ENCODE results near the gene SEM1. TPM values are rescaled to one million over a fixed set of nuclear protein-coding genes. Genes with fewer than 3 reads are reported as not detected.

SEM1 gene
- total RNA-seq, 1 donor from 2014 or later: 51.9 TPM

DNA sequence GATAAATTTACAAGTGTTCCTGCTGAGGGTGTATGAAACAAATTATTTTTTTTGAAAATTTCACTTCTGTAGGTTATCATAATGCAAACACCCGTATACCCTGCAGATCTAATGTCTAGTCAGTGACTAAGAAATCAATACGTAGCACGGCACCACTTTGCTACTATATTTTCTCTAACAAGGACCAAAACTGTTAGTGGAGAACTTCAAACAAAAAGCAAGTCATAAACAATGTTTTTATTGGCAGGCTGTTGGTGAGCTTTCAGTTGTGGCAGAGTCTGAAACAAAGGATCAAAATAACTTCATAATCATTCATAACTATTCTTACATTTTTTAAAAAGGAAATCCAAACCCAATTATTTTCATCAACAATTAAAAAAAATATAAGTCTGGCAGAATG, 11.8 kb downstream of the SEM1 start:
- Mint-ChIP-seq H3K27ac (no peak overlapping the region), H3K4me1 (ENCODE audit: low read depth) (peaks cover 18% of the 10 kb centered on the region), H3K36me3 (ENCODE audit: low read depth) (peaks cover 33% of the 10 kb centered on the region), H3K27me3 (ENCODE audit: low read depth) (no peaks in the 10 kb centered on the region), H3K9me3 (no peaks in the 10 kb centered on the region), H3K4me3 (ENCODE audit: low read depth) (no peak overlapping the region)
- intact Hi-C loops (cut with micrococcal nuclease): no loop called here
- DNase-seq (ENCODE audit: low spot score): no peak

DNA sequence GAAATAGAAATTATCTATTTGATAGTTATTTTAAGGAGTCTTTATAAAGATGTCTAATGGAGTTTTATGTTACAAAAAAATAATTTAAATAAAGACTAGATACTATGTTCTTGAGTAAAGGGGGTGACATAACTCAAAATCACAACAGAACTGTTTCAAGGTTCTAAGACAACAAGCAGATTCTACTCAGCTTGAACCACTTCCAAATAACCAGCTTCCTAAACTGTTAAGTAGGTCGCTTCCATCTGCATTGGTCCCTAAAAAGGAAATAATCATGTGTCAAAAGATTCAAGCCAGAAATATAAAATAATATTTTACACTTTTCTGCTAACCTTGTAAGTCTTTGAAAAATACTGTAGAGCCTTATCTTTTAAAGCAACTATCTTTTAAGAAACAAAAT, 14.1 kb downstream of the SEM1 start:
- Mint-ChIP-seq H3K4me3 (ENCODE audit: low read depth) (no peak overlapping the region), H3K27me3 (ENCODE audit: low read depth) (no peaks in the 10 kb centered on the region), H3K36me3 (ENCODE audit: low read depth) (peaks cover 34% of the 10 kb centered on the region), H3K4me1 (ENCODE audit: low read depth) (peaks cover 13% of the 10 kb centered on the region), H3K9me3 (no peaks in the 10 kb centered on the region), H3K27ac (no peak overlapping the region)
- intact Hi-C loops (cut with micrococcal nuclease): no loop called here
- DNase-seq (ENCODE audit: low spot score): no peak

DNA sequence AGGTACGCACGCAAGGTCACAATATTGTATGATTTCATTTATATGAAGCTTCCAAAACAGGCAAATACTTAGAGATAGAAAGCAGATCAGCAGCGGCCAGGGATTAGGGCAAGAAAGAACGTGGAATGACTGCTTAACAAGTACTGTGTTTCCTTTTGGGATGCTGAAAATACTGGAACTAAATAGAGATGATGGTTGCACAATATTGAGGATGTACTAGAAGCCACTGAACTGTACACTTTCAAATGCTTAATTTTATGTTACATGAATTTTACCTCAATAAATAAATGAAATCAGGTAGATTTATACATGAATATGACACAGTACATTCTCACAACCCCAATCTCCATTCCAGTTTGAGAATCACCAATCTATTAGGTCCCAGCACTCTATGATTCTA, 15.6 kb downstream of the SEM1 start:
- no peak for DNase-seq (ENCODE audit: low spot score)
- intact Hi-C loops (cut with micrococcal nuclease): no loop called here
- Mint-ChIP-seq H3K36me3 (ENCODE audit: low read depth) (peaks cover 38% of the 10 kb centered on the region), H3K4me1 (ENCODE audit: low read depth) (peaks cover 8% of the 10 kb centered on the region), H3K9me3 (no peaks in the 10 kb centered on the region), H3K27me3 (ENCODE audit: low read depth) (no peaks in the 10 kb centered on the region), H3K4me3 (ENCODE audit: low read depth) (no peak overlapping the region), H3K27ac (no peak overlapping the region)

DNA sequence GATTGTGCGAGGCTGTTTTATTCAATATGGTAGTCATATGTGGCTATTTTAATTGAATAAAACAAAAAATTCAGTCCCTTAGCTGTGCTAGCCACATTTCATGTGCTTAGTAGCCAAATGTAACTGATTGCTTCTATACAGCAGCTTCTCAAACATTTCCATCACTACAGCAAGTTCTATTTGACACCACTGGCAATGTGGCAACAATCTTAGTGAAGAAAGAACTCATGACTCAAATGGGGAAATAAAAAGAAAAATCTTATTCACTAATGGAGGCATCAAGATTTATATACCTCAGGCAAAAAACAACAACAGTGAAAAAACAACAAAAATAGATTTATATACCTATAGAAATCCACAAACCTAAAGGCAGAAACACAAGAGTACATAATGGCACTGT, 17.9 kb downstream of the SEM1 start:
- H3K36me3 Mint-ChIP-seq (ENCODE audit: low read depth): peaks cover 48% of the 10 kb centered on the region
- H3K4me1 Mint-ChIP-seq (ENCODE audit: low read depth): peaks cover 10% of the 10 kb centered on the region

DNA sequence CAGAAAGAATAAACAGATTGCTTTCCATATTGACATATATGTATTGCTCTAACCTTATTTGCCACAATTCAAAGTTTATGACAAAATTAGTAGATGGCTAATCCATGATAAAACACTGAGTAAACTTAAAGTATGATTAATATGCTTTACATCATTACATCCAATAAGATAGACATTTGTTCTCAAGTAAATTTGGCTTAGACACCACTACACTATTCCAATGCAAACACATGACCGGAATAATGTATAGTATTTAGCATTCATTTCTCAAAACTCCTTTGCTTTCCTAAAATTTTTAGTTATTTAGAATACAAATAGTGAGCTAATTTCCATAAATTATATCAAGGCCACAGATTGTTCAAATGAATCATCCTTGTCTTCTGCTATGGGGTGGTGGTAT, 20.2 kb downstream of the SEM1 start:
- peaks cover 56% of the 10 kb centered on the region for H3K36me3 Mint-ChIP-seq (ENCODE audit: low read depth)
- peaks cover 4% of the 10 kb centered on the region for H3K9me3 Mint-ChIP-seq
- intact Hi-C loops (cut with micrococcal nuclease): no loop called here
- no peak for DNase-seq (ENCODE audit: low spot score)
- peaks cover 31% of the 10 kb centered on the region for H3K4me1 Mint-ChIP-seq (ENCODE audit: low read depth)
- no peaks in the 10 kb centered on the region for H3K27me3 Mint-ChIP-seq (ENCODE audit: low read depth)
- no peak overlapping the region for H3K4me3 Mint-ChIP-seq (ENCODE audit: low read depth)
- H3K27ac Mint-ChIP-seq: no peak overlapping the region

More for the DNA sequence above, 17.9 kb downstream of the SEM1 start:
- Mint-ChIP-seq H3K4me3 (ENCODE audit: low read depth) (no peak overlapping the region), H3K9me3 (peaks cover 3% of the 10 kb centered on the region), H3K27me3 (ENCODE audit: low read depth) (no peaks in the 10 kb centered on the region), H3K27ac (no peak overlapping the region)
- intact Hi-C loops (cut with micrococcal nuclease): no loop called here
- no peak for DNase-seq (ENCODE audit: low spot score)

DNA sequence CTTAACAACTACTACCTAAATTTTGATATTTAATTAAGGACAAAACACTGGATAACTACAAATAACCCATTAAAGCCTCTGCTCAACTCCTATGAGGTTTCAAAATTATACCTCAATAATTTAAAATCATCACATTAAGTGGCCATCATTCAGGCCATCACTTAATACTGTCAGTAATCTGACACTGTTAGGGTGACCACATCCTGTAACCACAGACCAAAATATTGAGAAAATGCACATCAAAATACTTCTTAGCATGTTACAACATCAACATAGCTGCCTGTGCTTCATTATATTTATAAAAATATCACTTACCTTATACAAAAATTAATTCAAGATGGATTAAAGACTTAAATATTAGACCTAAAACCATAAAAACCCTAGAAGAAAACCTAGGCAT, 23.3 kb downstream of the SEM1 start:
- intact Hi-C loops (cut with micrococcal nuclease): no loop called here
- no peak overlapping the region for H3K4me3 Mint-ChIP-seq (ENCODE audit: low read depth)
- H3K4me1 Mint-ChIP-seq (ENCODE audit: low read depth): peaks cover 26% of the 10 kb centered on the region
- peaks cover 9% of the 10 kb centered on the region for H3K9me3 Mint-ChIP-seq
- no peaks in the 10 kb centered on the region for H3K27me3 Mint-ChIP-seq (ENCODE audit: low read depth)
- H3K36me3 Mint-ChIP-seq (ENCODE audit: low read depth): peaks cover 69% of the 10 kb centered on the region
- no peak for DNase-seq (ENCODE audit: low spot score)
- H3K27ac Mint-ChIP-seq: peak overlapping the region; percentile 64

DNA sequence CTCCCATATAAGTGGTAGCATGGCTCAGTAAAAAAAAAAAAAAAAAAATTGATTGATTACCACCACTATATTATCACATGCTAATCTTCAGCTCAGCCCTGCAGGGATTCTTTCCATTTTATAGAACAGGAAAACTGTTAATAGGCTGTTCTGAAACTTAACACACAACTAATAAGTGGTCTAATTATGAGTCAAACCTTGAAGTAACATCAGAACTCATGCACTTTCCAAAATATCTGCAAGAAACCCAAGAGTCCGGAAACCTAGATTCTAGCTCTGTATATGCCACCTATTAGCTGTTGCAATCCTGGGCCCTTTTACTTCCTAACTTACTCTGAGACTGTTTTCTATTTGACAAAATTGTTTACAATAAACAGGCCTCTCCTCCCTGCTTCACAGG, 23.9 kb downstream of the SEM1 start:
- Mint-ChIP-seq H3K9me3 (peaks cover 13% of the 10 kb centered on the region), H3K27me3 (ENCODE audit: low read depth) (no peaks in the 10 kb centered on the region), H3K36me3 (ENCODE audit: low read depth) (peaks cover 69% of the 10 kb centered on the region), H3K4me3 (ENCODE audit: low read depth) (no peak overlapping the region), H3K27ac (peak overlapping the region; percentile 69), H3K4me1 (ENCODE audit: low read depth) (peaks cover 26% of the 10 kb centered on the region)
- intact Hi-C loops (cut with micrococcal nuclease): no loop called here
- no peak for DNase-seq (ENCODE audit: low spot score)

DNA sequence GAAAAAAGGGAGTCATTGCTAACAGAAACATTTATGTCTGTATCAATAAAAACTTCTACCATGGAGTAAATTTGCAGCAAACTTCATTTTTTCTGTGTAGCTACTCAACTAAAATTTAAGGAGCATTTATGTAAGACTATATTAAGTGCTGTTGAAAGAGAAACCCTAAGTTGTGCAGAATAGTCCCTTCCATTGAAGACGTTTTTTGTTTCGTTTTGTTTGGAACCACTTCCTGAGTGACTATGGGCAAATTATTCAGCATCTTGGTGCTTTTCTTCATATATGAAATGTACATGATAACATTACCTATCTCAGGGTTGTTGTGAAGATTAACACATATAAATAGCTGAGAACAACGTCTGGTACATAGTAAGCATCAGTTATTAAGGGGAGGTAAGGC, 24.3 kb downstream of the SEM1 start:
- H3K4me1 Mint-ChIP-seq (ENCODE audit: low read depth): peaks cover 26% of the 10 kb centered on the region
- no peaks in the 10 kb centered on the region for H3K27me3 Mint-ChIP-seq (ENCODE audit: low read depth)
- peaks cover 69% of the 10 kb centered on the region for H3K36me3 Mint-ChIP-seq (ENCODE audit: low read depth)
- H3K27ac Mint-ChIP-seq: peak overlapping the region; percentile 69
- intact Hi-C loops (cut with micrococcal nuclease): no loop called here
- DNase-seq (ENCODE audit: low spot score): no peak
- peaks cover 13% of the 10 kb centered on the region for H3K9me3 Mint-ChIP-seq
- no peak overlapping the region for H3K4me3 Mint-ChIP-seq (ENCODE audit: low read depth)

DNA sequence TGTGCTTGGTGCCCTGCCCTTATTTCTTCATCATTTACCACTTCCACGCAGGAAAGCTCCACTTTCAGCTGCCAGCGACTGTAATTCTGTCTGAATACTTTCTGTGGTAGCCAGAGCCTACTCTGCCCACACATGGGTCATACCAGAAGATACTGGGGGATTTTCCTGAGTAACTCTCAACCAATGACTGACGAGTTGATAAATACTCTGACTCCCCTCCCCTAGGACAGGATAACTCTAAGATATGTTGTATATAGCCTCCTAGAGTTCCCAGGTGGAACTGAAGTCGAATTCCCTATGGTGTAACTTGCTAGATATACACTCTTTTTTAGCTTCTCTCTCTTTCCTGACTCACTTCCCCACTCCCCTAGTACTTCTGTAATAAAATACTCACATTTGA, 29.8 kb downstream of the SEM1 start:
- H3K4me1 Mint-ChIP-seq (ENCODE audit: low read depth): peaks cover 11% of the 10 kb centered on the region
- no peak overlapping the region for H3K4me3 Mint-ChIP-seq (ENCODE audit: low read depth)
- no peak overlapping the region for H3K27ac Mint-ChIP-seq
- H3K9me3 Mint-ChIP-seq: peaks cover 9% of the 10 kb centered on the region
- H3K36me3 Mint-ChIP-seq (ENCODE audit: low read depth): peaks cover 39% of the 10 kb centered on the region
- intact Hi-C loops (cut with micrococcal nuclease): no loop called here
- no peak for DNase-seq (ENCODE audit: low spot score)
- no peaks in the 10 kb centered on the region for H3K27me3 Mint-ChIP-seq (ENCODE audit: low read depth)

DNA sequence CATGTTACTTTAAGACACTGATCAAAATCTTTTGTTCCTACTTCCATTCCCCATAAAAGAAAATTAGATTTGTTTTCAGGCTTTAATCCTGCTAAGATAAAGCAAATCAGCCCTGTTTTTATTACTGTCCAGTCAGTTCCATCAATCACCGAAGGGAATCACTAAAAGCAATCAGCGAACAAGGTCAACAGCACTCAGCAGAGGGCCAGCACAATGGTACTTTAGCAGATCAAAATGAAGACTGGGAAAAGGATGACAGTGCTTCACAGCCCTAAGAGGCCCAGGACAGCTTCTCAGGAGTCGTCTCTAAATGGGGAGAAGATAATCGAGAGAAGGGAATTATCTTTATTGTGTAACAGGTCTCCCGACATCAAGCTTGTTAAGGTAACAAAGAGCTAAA, 32.7 kb downstream of the SEM1 start:
- Mint-ChIP-seq H3K4me1 (ENCODE audit: low read depth) (peaks cover 6% of the 10 kb centered on the region), H3K9me3 (peaks cover 6% of the 10 kb centered on the region), H3K36me3 (ENCODE audit: low read depth) (peaks cover 12% of the 10 kb centered on the region), H3K27me3 (ENCODE audit: low read depth) (no peaks in the 10 kb centered on the region), H3K27ac (no peak overlapping the region), H3K4me3 (ENCODE audit: low read depth) (no peak overlapping the region)
- no peak for DNase-seq (ENCODE audit: low spot score)
- intact Hi-C loops (cut with micrococcal nuclease): no loop called here

DNA sequence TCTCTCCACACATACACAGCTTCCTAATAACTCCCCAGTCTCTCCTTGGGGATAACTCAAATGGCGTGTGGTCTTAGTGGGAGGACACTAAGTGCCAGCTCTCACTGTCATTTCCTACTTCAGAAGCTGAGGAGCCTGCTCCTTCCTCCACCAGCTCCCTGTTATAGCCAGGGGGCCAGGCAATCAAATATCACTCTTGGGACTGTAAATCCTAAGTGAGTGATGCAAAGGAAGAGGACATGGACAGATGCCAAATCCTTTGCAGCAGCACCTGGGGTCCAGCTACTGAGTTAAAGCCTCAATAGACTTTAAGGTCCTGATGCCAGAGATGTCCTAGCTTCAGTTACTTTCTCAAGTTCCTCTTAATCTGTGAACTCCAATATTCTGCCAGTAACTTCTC, 34.1 kb downstream of the SEM1 start:
- H3K36me3 Mint-ChIP-seq (ENCODE audit: low read depth): peaks cover under 1% of the 10 kb centered on the region
- H3K9me3 Mint-ChIP-seq: no peaks in the 10 kb centered on the region
- DNase-seq (ENCODE audit: low spot score): no peak
- H3K4me1 Mint-ChIP-seq (ENCODE audit: low read depth): peaks cover 6% of the 10 kb centered on the region
- H3K4me3 Mint-ChIP-seq (ENCODE audit: low read depth): no peak overlapping the region
- intact Hi-C loops (cut with micrococcal nuclease): no loop called here
- no peak overlapping the region for H3K27ac Mint-ChIP-seq
- H3K27me3 Mint-ChIP-seq (ENCODE audit: low read depth): no peaks in the 10 kb centered on the region

DNA sequence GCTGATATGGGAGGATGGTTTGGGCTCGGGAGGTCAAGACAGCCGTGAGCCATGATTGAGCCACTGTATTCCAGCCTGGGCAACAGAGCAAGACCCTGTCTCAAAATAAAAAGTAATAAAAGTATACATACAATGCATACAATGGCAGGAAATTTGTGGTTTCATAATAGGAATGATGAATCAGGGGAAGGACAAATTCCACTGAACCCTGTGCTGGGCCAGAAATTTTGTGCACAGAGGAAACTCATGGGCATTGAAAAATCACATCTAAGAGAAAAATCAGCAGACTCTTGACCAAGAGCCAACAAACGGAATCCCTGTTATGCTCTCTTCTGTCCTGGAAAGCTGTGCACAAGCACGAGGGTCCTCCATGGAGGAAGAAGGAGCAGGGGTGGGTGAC, 35.1 kb downstream of the SEM1 start:
- H3K4me1 Mint-ChIP-seq (ENCODE audit: low read depth): no peaks in the 10 kb centered on the region
- H3K9me3 Mint-ChIP-seq: no peaks in the 10 kb centered on the region
- no peak overlapping the region for H3K27ac Mint-ChIP-seq
- H3K27me3 Mint-ChIP-seq (ENCODE audit: low read depth): no peaks in the 10 kb centered on the region
- H3K4me3 Mint-ChIP-seq (ENCODE audit: low read depth): no peak overlapping the region
- DNase-seq (ENCODE audit: low spot score): no peak
- H3K36me3 Mint-ChIP-seq (ENCODE audit: low read depth): no peaks in the 10 kb centered on the region
- intact Hi-C loops (cut with micrococcal nuclease): no loop called here

DNA sequence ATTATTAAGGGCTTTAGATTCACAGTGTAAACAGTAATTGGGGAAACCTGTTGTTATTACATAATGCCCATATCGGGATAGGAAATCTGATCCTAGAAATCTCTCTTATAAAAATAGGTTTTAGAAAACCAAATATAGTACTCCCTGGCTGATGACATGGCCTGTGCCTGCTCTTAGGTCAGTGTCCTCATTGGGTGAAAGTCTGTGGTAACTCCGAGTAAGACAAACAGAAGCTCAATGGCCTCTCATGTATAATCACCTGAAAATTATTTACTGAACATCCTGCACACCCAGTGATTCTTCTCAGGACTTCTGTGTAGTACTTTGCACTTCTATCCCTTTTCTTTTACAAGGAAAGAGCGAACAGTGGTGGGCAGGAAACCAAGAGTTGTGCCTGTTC, 37.8 kb downstream of the SEM1 start:
- H3K4me1 Mint-ChIP-seq (ENCODE audit: low read depth): no peaks in the 10 kb centered on the region
- intact Hi-C loops (cut with micrococcal nuclease): no loop called here
- H3K4me3 Mint-ChIP-seq (ENCODE audit: low read depth): no peak overlapping the region
- no peaks in the 10 kb centered on the region for H3K27me3 Mint-ChIP-seq (ENCODE audit: low read depth)
- H3K9me3 Mint-ChIP-seq: no peaks in the 10 kb centered on the region
- no peaks in the 10 kb centered on the region for H3K36me3 Mint-ChIP-seq (ENCODE audit: low read depth)
- DNase-seq (ENCODE audit: low spot score): no peak
- no peak overlapping the region for H3K27ac Mint-ChIP-seq

Measured in activated T-helper 2 cell treated with anti-CD3 and anti-CD28 coated beads, Interferon-gamma antibody, Interleukin-2, Interleukin-4, amounts not matched to agents 10 μg/mL and 5 μg/mL and 100 μg/mL, durations not matched to agents 14 hours and 24 hours and 36 hours (primary cell).